Measurements from ENCODE around the gene TRIM41.

TRIM41 gene

DNA sequence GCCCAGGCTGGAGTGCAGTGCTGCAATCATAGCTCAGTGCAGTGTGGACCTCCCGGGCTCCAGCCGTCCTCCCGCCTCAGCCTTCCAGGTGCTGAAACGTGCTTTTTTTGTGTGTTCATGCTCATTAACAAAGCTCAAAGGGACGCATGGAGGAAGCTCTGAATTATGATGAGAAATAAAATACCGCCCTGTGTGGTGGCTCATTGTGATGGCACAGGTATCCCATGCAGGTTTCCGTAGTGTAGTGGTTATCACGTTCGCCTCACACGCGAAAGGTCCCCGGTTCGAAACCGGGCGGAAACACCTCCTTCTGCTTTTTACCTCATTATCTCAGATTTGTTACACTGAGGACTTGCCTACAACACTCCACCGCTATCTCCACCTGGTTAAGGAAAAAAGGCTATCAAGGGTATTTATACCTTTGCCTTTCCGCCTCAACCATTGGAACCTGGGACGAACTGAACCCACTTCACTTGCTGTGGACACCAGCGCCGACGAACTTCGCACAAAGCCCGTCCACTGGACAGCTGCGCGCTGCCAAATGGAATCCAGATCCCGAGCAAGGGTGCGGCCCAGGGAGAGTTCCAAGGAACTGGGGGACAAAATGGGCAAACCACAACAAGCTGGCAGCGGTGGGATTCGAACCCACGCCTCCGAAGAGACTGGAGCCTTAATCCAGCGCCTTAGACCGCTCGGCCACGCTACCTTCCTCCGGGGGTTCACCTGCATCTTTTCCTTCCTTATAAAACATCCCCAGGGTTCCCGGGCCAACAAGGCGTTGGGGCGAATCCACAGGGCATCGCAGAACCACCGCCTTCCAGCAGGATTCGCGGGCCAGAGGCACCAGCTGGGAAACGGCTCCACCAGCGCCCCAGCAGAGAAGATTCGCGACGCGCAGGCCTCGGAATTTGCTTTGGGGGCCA lies 49.4 kb upstream of the TRIM41 start (continued):
- no peak for TF ChIP-seq ZNF274 (IDR thresholded peaks at IDR 0.05; ENCODE audit: low read length)
- no peak for TF ChIP-seq ZNF274 (tag by site-specific recombination; IDR thresholded peaks at IDR 0.05; ENCODE audit: borderline replicate concordance)
- TF ChIP-seq ZNF37A (tag by site-specific recombination; IDR thresholded peaks at IDR 0.05) = peak; percentile 34; the same call in 1 of the 2 replicates
- peak; percentile 74; the same call in 1 of the 2 replicates for TF ChIP-seq ZFP69B (tag by site-specific recombination; IDR thresholded peaks at IDR 0.05)
- TF ChIP-seq ZNF23 (tag by site-specific recombination; IDR thresholded peaks at IDR 0.05; ENCODE audit: borderline replicate concordance) = no peak
- TF ChIP-seq SP7 (tag by site-specific recombination; IDR thresholded peaks at IDR 0.05) = peak; percentile 92
- TF ChIP-seq ZSCAN18 (tag by site-specific recombination; IDR thresholded peaks at IDR 0.05) = no peak
- TF ChIP-seq ZNF426 (tag by site-specific recombination; IDR thresholded peaks at IDR 0.05) = no peak
- TF ChIP-seq ZIC2 (tag by site-specific recombination; IDR thresholded peaks at IDR 0.05) = peak; percentile 3; the same call in 1 of the 2 replicates
- TF ChIP-seq ZNF114 (tag by site-specific recombination; IDR thresholded peaks at IDR 0.05) = no peak
- TF ChIP-seq, protein P1, sequence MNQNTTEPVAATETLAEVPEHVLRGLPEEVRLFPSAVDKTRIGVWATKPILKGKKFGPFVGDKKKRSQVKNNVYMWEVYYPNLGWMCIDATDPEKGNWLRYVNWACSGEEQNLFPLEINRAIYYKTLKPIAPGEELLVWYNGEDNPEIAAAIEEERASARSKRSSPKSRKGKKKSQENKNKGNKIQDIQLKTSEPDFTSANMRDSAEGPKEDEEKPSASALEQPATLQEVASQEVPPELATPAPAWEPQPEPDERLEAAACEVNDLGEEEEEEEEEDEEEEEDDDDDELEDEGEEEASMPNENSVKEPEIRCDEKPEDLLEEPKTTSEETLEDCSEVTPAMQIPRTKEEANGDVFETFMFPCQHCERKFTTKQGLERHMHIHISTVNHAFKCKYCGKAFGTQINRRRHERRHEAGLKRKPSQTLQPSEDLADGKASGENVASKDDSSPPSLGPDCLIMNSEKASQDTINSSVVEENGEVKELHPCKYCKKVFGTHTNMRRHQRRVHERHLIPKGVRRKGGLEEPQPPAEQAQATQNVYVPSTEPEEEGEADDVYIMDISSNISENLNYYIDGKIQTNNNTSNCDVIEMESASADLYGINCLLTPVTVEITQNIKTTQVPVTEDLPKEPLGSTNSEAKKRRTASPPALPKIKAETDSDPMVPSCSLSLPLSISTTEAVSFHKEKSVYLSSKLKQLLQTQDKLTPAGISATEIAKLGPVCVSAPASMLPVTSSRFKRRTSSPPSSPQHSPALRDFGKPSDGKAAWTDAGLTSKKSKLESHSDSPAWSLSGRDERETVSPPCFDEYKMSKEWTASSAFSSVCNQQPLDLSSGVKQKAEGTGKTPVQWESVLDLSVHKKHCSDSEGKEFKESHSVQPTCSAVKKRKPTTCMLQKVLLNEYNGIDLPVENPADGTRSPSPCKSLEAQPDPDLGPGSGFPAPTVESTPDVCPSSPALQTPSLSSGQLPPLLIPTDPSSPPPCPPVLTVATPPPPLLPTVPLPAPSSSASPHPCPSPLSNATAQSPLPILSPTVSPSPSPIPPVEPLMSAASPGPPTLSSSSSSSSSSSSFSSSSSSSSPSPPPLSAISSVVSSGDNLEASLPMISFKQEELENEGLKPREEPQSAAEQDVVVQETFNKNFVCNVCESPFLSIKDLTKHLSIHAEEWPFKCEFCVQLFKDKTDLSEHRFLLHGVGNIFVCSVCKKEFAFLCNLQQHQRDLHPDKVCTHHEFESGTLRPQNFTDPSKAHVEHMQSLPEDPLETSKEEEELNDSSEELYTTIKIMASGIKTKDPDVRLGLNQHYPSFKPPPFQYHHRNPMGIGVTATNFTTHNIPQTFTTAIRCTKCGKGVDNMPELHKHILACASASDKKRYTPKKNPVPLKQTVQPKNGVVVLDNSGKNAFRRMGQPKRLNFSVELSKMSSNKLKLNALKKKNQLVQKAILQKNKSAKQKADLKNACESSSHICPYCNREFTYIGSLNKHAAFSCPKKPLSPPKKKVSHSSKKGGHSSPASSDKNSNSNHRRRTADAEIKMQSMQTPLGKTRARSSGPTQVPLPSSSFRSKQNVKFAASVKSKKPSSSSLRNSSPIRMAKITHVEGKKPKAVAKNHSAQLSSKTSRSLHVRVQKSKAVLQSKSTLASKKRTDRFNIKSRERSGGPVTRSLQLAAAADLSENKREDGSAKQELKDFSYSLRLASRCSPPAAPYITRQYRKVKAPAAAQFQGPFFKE (tag by site-specific recombination; IDR thresholded peaks at IDR 0.05; ENCODE audit: borderline replicate concordance) = no peak
- TF ChIP-seq ZNF473 (tag by site-specific recombination; IDR thresholded peaks at IDR 0.05) = no peak
- TF ChIP-seq ZNF292 (tag by site-specific recombination; IDR thresholded peaks at IDR 0.05; ENCODE audit: borderline replicate concordance, low read depth) = no peak
- TF ChIP-seq ZNF670 (tag by site-specific recombination; IDR thresholded peaks at IDR 0.05; ENCODE audit: low read depth) = no peak
- TF ChIP-seq, protein P2, sequence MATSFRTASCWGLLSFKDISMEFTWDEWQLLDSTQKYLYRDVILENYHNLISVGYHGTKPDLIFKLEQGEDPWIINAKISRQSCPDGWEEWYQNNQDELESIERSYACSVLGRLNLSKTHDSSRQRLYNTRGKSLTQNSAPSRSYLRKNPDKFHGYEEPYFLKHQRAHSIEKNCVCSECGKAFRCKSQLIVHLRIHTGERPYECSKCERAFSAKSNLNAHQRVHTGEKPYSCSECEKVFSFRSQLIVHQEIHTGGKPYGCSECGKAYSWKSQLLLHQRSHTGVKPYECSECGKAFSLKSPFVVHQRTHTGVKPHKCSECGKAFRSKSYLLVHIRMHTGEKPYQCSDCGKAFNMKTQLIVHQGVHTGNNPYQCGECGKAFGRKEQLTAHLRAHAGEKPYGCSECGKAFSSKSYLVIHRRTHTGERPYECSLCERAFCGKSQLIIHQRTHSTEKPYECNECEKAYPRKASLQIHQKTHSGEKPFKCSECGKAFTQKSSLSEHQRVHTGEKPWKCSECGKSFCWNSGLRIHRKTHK (tag by site-specific recombination; IDR thresholded peaks at IDR 0.05) = no peak
- no peak for TF ChIP-seq ZNF48 (tag by site-specific recombination; IDR thresholded peaks at IDR 0.05)
- TF ChIP-seq SCRT1 (tag by site-specific recombination; IDR thresholded peaks at IDR 0.05; ENCODE audit: borderline replicate concordance) = no peak; the same call in 1 of the 2 replicates
- TF ChIP-seq ZNF600 (tag by site-specific recombination; IDR thresholded peaks at IDR 0.05) = peak; percentile 100
- no peak for TF ChIP-seq ZNF19 (tag by site-specific recombination; IDR thresholded peaks at IDR 0.05; ENCODE audit: low read depth)
- TF ChIP-seq, protein P3, sequence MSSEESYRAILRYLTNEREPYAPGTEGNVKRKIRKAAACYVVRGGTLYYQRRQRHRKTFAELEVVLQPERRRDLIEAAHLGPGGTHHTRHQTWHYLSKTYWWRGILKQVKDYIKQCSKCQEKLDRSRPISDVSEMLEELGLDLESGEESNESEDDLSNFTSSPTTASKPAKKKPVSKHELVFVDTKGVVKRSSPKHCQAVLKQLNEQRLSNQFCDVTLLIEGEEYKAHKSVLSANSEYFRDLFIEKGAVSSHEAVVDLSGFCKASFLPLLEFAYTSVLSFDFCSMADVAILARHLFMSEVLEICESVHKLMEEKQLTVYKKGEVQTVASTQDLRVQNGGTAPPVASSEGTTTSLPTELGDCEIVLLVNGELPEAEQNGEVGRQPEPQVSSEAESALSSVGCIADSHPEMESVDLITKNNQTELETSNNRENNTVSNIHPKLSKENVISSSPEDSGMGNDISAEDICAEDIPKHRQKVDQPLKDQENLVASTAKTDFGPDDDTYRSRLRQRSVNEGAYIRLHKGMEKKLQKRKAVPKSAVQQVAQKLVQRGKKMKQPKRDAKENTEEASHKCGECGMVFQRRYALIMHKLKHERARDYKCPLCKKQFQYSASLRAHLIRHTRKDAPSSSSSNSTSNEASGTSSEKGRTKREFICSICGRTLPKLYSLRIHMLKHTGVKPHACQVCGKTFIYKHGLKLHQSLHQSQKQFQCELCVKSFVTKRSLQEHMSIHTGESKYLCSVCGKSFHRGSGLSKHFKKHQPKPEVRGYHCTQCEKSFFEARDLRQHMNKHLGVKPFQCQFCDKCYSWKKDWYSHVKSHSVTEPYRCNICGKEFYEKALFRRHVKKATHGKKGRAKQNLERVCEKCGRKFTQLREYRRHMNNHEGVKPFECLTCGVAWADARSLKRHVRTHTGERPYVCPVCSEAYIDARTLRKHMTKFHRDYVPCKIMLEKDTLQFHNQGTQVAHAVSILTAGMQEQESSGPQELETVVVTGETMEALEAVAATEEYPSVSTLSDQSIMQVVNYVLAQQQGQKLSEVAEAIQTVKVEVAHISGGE (tag by site-specific recombination; conservative IDR thresholded peaks at IDR 0.05; ENCODE audit: low read depth) = peak; percentile 50
- no peak for TF ChIP-seq HOXC10 (CRISPR knock-in tag; IDR thresholded peaks at IDR 0.05)
- TF ChIP-seq ZNF768 (tag by site-specific recombination; IDR thresholded peaks at IDR 0.05) = no peak
- TF ChIP-seq, protein P4, sequence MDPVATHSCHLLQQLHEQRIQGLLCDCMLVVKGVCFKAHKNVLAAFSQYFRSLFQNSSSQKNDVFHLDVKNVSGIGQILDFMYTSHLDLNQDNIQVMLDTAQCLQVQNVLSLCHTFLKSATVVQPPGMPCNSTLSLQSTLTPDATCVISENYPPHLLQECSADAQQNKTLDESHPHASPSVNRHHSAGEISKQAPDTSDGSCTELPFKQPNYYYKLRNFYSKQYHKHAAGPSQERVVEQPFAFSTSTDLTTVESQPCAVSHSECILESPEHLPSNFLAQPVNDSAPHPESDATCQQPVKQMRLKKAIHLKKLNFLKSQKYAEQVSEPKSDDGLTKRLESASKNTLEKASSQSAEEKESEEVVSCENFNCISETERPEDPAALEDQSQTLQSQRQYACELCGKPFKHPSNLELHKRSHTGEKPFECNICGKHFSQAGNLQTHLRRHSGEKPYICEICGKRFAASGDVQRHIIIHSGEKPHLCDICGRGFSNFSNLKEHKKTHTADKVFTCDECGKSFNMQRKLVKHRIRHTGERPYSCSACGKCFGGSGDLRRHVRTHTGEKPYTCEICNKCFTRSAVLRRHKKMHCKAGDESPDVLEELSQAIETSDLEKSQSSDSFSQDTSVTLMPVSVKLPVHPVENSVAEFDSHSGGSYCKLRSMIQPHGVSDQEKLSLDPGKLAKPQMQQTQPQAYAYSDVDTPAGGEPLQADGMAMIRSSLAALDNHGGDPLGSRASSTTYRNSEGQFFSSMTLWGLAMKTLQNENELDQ (tag by site-specific recombination; IDR thresholded peaks at IDR 0.05; ENCODE audit: low read depth) = no peak
- no peak for TF ChIP-seq ZNF211 (tag by site-specific recombination; IDR thresholded peaks at IDR 0.05; ENCODE audit: low read depth)
